GM08714 (cell line): ENCODE data around the gene BCKDHB.
"Not testable (repeated sequence)": the region's sequence is repeated elsewhere in the genome, so short reads cannot be mapped to it uniquely, and the experiment has no call there.

ENCODE experiments used
- H3K4me3 ChIP-seq: fragments of 200-500 bp; sonication (Bioruptor generic); 2 replicates; pipeline ENCODE4 v1.5.1; 2014; ENCODE audit warnings: mild to moderate bottlenecking, low read length, inconsistent platforms
- ZNF274 ChIP-seq: IDR thresholded peaks from 2 replicates; pipeline ENCODE4 v1.6.1; 2012; ENCODE audit warnings: mild to moderate bottlenecking, low read depth, low read length

The BCKDHB gene

GRCh38 chr6:80209430-80209829 lies 103.0 kb downstream of the BCKDHB start:
- no peak overlapping the region for H3K4me3 ChIP-seq
- no peak for TF ChIP-seq ZNF274

- no peak overlapping the region for H3K4me3 ChIP-seq
- TF ChIP-seq ZNF274: no peak
These were observed 104.1 kb downstream of the BCKDHB start for GRCh38 chr6:80210618-80211017.

GRCh38 chr6:80211286-80211685 lies 104.8 kb downstream of the BCKDHB start:
- H3K4me3 ChIP-seq: no peak overlapping the region
- no peak for TF ChIP-seq ZNF274

GRCh38 chr6:80211890-80212289 lies 105.4 kb downstream of the BCKDHB start:
- not testable (repeated sequence) for H3K4me3 ChIP-seq

- no peak for TF ChIP-seq ZNF274
- no peak overlapping the region for H3K4me3 ChIP-seq
These were observed 108.1 kb downstream of the BCKDHB start for GRCh38 chr6:80214436-80215022.

GRCh38 chr6:80215063-80215462 lies 108.6 kb downstream of the BCKDHB start:
- no peak overlapping the region for H3K4me3 ChIP-seq
- TF ChIP-seq ZNF274: no peak

- no peak overlapping the region for H3K4me3 ChIP-seq
- no peak for TF ChIP-seq ZNF274
These were observed 111.3 kb downstream of the BCKDHB start for GRCh38 chr6:80217794-80218193.

GRCh38 chr6:80223743-80224212 lies 117.3 kb downstream of the BCKDHB start:
- H3K4me3 ChIP-seq: no peak overlapping the region
- TF ChIP-seq ZNF274: no peak

GRCh38 chr6:80226151-80226550 lies 119.7 kb downstream of the BCKDHB start:
- no peak for TF ChIP-seq ZNF274
- no peak overlapping the region for H3K4me3 ChIP-seq

GRCh38 chr6:80226699-80227098 lies 120.2 kb downstream of the BCKDHB start:
- H3K4me3 ChIP-seq: no peak overlapping the region
- TF ChIP-seq ZNF274: no peak

GRCh38 chr6:80227545-80228105 lies 121.2 kb downstream of the BCKDHB start:
- TF ChIP-seq ZNF274: no peak
- H3K4me3 ChIP-seq: no peak overlapping the region

- TF ChIP-seq ZNF274: no peak
- H3K4me3 ChIP-seq: no peak overlapping the region
These were observed 126.8 kb downstream of the BCKDHB start for GRCh38 chr6:80233262-80233661.

- H3K4me3 ChIP-seq: no peak overlapping the region
- no peak for TF ChIP-seq ZNF274
These were observed 127.5 kb downstream of the BCKDHB start for GRCh38 chr6:80233958-80234357.

- no peak overlapping the region for H3K4me3 ChIP-seq
- no peak for TF ChIP-seq ZNF274
These were observed 127.9 kb downstream of the BCKDHB start for GRCh38 chr6:80234401-80234800.

GRCh38 chr6:80234908-80235307 lies 128.4 kb downstream of the BCKDHB start:
- H3K4me3 ChIP-seq: no peak overlapping the region
- no peak for TF ChIP-seq ZNF274

- no peak overlapping the region for H3K4me3 ChIP-seq
- TF ChIP-seq ZNF274: no peak
These were observed 129.2 kb downstream of the BCKDHB start for GRCh38 chr6:80235647-80236046.

GRCh38 chr6:80238754-80239153 lies 132.3 kb downstream of the BCKDHB start:
- not testable (repeated sequence) for H3K4me3 ChIP-seq
